ENCODE measurements around the gene MSX2. TPM values are rescaled to one million over a fixed set of nuclear protein-coding genes. Genes with fewer than 3 reads are reported as not detected.
A peak's percentile ranks its signal among the peaks of the same experiment; 100 is the strongest.

The MSX2 gene
- total RNA-seq (1.0 and 1.3 TPM in 2 replicates), polyA plus RNA-seq (3.1 and 4.5 TPM in 2 replicates), polyA minus RNA-seq (ENCODE audit: low replicate concordance) (2.3 and 2.6 TPM in 2 replicates)
- polyA plus RNA-seq (2012): 3.3 and 6.1 TPM in 2 replicates

GRCh38 chr5:174724484-174725260, at the start of gene MSX2:
MSX2 (plus strand) TSS chr5:174724582; CDS start chr5:174724660, 78 bp downstream.
- Histone ChIP-seq H4K20me1 (ENCODE audit: control insufficient read depth, extremely low read depth, insufficient read depth, low read length) (no peaks in the 10 kb centered on the region), H2AFZ (ENCODE audit: low read length) (no peak within 1 kb of the TSS), H3K27ac (ENCODE audit: insufficient read depth, low read length) (no peak within 1 kb of the TSS), H3K36me3 (ENCODE audit: control insufficient read depth, insufficient read depth, low read length) (no peaks in the 10 kb centered on the region), H3K9ac (ENCODE audit: insufficient read depth, low read length) (no peak within 1 kb of the TSS), H3K4me3 (replicated peaks in 1 of 4; ENCODE audit: control extremely low read depth in 1 of 4, insufficient read depth in 1 of 4, low read depth in 3 of 4, low read length in 4 of 4) (peak within 1 kb of the TSS; percentile 40 to 73 (median 55)), H3K4me2 (ENCODE audit: extremely low read depth, insufficient read depth, low read length) (peak within 1 kb of the TSS; percentile 45), H3K27me3 (ENCODE audit: control insufficient read depth, insufficient read depth, low read length) (peaks cover 31% of the 10 kb centered on the region), H3K79me2 (ENCODE audit: control insufficient read depth, insufficient read depth, low read length) (no peaks in the 10 kb centered on the region), H3K9me3 (ENCODE audit: control insufficient read depth, insufficient read depth, low read depth, low read length) (no peaks in the 10 kb centered on the region), H3K4me1 (ENCODE audit: control insufficient read depth, extremely low read depth, insufficient read depth, low read length) (no peaks in the 10 kb centered on the region)
- TF ChIP-seq CTCF (conservative IDR thresholded peaks at IDR 0.05 in 1 of 2, IDR thresholded peaks at IDR 0.05 in 1 of 2; ENCODE audit: low read depth in 1 of 2, low read length in 2 of 2) (no peak), EZH2 (IDR thresholded peaks at IDR 0.05; ENCODE audit: low read length, missing control alignments) (peak; percentile 66)
- peak; percentile 88 to 90 for DNase-seq (ENCODE audit: low read depth in 2 of 2)

GRCh38 chr5:174675110-174675509, 49.3 kb upstream of the MSX2 start:
- no peaks in the 10 kb centered on the region for H3K4me1 ChIP-seq (ENCODE audit: control insufficient read depth, extremely low read depth, insufficient read depth, low read length)
- DNase-seq (ENCODE audit: low read depth in 2 of 2): no peak

More at GRCh38 chr5:174675110-174675509, 49.3 kb upstream of the MSX2 start:
- Histone ChIP-seq H2AFZ (ENCODE audit: low read length) (no peak overlapping the region), H3K4me3 (replicated peaks in 1 of 4; ENCODE audit: control extremely low read depth in 1 of 4, insufficient read depth in 1 of 4, low read depth in 3 of 4, low read length in 4 of 4) (no peak overlapping the region), H3K4me2 (ENCODE audit: extremely low read depth, insufficient read depth, low read length) (no peak overlapping the region), H3K27ac (ENCODE audit: insufficient read depth, low read length) (no peak overlapping the region), H3K9ac (ENCODE audit: insufficient read depth, low read length) (no peak overlapping the region), H3K9me3 (ENCODE audit: control insufficient read depth, insufficient read depth, low read depth, low read length) (no peaks in the 10 kb centered on the region), H4K20me1 (ENCODE audit: control insufficient read depth, extremely low read depth, insufficient read depth, low read length) (no peaks in the 10 kb centered on the region), H3K27me3 (ENCODE audit: control insufficient read depth, insufficient read depth, low read length) (no peaks in the 10 kb centered on the region), H3K36me3 (ENCODE audit: control insufficient read depth, insufficient read depth, low read length) (no peaks in the 10 kb centered on the region), H3K79me2 (ENCODE audit: control insufficient read depth, insufficient read depth, low read length) (no peaks in the 10 kb centered on the region)
- TF ChIP-seq EZH2 (IDR thresholded peaks at IDR 0.05; ENCODE audit: low read length, missing control alignments) (no peak), CTCF (conservative IDR thresholded peaks at IDR 0.05 in 1 of 2, IDR thresholded peaks at IDR 0.05 in 1 of 2; ENCODE audit: low read depth in 1 of 2, low read length in 2 of 2) (no peak)

Measured in fibroblast of lung (primary cell).